Fibroblast of the aortic adventitia (primary cell): ENCODE results near the gene ITPK1. TPM values are rescaled to one million over a fixed set of nuclear protein-coding genes. Genes with fewer than 3 reads are reported as not detected.

Experiments used
- DNase-seq: peaks from one replicate; pipeline ENCODE4 v3.0.0-alpha.2; 2010; ENCODE audit warnings: low read depth
- H3K4me3 ChIP-seq: 2 replicates; pipeline ENCODE4 v1.5.1; 2011; ENCODE audit warnings: low read depth, mild to moderate bottlenecking, control low read depth, low read length, moderate library complexity
- CTCF ChIP-seq: IDR thresholded peaks from 2 replicates; pipeline ENCODE4 v1.5.1; 2011; ENCODE audit warnings: mild to moderate bottlenecking, low read length, control low read depth, inconsistent platforms; ENCODE audit not compliant: insufficient read depth
- total RNA-seq: library from RNA; depleted of rRNA; stranded (reverse); fragments of >200 nt; gene quantifications from 2 replicates; pipeline ENCODE4 v1.2.3, GENCODE V29; 2012; ENCODE audit warnings: low replicate concordance

ITPK1 gene
- total RNA-seq, 1 donor, result 20.1 TPM

GRCh38 chr14:93005838-93006237, 109.9 kb downstream of the ITPK1 start:
- H3K4me3 ChIP-seq, result no peak overlapping the region
- no peak for TF ChIP-seq CTCF
- no peak for DNase-seq

- peak; percentile 19 for DNase-seq
- H3K4me3 ChIP-seq, result no peak overlapping the region
- TF ChIP-seq CTCF, result no peak
Measured at GRCh38 chr14:93005135-93005813, 110.5 kb downstream of the ITPK1 start.

- no peak overlapping the region for H3K4me3 ChIP-seq
- DNase-seq, result no peak
- TF ChIP-seq CTCF, result no peak
Measured at GRCh38 chr14:93004699-93005082, 111.0 kb downstream of the ITPK1 start.

- no peak overlapping the region for H3K4me3 ChIP-seq
- TF ChIP-seq CTCF, result no peak
- DNase-seq, result no peak
Measured at GRCh38 chr14:93003945-93004698, 111.6 kb downstream of the ITPK1 start.

GRCh38 chr14:93002851-93003298, 112.8 kb downstream of the ITPK1 start:
- TF ChIP-seq CTCF, result no peak
- no peak for DNase-seq
- H3K4me3 ChIP-seq, result no peak overlapping the region

- TF ChIP-seq CTCF, result no peak
- no peak overlapping the region for H3K4me3 ChIP-seq
- DNase-seq, result no peak
Measured at GRCh38 chr14:93002049-93002448, 113.7 kb downstream of the ITPK1 start.

GRCh38 chr14:92998946-92999345, 116.8 kb downstream of the ITPK1 start:
- H3K4me3 ChIP-seq, result no peak overlapping the region
- DNase-seq, result no peak
- no peak for TF ChIP-seq CTCF
